Measurements from ENCODE around the gene AGPAT2. TPM values are rescaled to one million over a fixed set of nuclear protein-coding genes. Genes with fewer than 3 reads are reported as not detected.
A peak's percentile ranks its signal among the peaks of the same experiment; 100 is the strongest.

AGPAT2 gene
- total RNA-seq, result 10 to 100 TPM; 19.0 to 77.4 (median 36.0) TPM

DNA sequence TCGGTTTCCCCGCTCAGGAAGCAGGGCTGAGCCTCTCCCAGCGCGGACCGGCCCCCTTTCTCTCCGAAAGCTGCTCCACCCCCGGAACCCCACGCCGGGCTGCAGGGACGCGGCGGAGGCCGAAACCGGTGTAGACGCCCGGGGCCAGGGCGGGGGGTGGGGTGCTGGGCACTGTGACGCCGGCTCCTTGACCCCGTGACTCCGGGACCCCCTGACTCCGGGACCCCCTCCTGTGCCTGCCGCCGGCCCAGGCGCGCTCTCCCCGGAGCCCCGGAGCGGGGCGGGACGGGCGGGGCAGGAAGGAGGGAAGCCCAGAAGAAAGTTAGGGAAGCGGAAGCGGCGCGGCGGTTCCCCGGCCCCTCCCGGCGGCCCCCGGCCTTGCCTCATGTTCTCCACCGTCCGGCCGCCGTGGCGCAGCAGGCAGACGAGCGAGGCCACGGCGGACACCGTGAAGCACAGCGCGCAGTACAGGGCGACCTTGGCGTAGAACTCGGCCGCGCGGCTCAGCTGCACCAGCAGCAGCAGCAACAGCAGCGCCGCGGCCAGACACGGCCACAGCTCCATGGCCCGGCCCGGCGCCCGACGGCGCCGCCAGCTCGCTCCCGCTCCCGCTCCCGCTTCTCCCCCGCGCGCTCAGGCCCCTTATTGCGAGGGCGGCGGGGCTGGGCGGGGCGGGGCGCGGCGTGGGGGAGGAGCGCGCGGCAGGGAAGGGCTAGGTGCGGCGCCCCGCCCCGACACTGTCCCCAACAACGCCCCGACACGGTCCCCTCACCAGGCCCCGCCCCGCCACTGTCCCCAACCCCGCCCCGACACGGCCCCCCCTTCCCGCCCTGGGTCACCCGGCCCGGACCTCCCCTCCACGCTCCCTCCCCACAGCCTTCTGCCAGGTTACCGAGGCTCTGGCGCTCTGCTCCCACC, at the start of gene AGPAT2:
Gene AGPAT2 (minus strand): TSS at position 664 of the 918 bp plus-strand sequence. CDS start 100 bp downstream, at position 564.
- H3K4me1 ChIP-seq, result peaks cover 37 to 49% of the 10 kb centered on the region in 2 donors
- ATAC-seq (peak; percentile 40 to 55), DNase-seq (peak; percentile 79 to 80)
- H3K4me3 ChIP-seq, result peak within 1 kb of the TSS; percentile 81 to 98 (median 87)
- peak; percentile 91 to 93 for TF ChIP-seq POLR2A (IDR thresholded peaks at IDR 0.05)
- TF ChIP-seq, protein P1, sequence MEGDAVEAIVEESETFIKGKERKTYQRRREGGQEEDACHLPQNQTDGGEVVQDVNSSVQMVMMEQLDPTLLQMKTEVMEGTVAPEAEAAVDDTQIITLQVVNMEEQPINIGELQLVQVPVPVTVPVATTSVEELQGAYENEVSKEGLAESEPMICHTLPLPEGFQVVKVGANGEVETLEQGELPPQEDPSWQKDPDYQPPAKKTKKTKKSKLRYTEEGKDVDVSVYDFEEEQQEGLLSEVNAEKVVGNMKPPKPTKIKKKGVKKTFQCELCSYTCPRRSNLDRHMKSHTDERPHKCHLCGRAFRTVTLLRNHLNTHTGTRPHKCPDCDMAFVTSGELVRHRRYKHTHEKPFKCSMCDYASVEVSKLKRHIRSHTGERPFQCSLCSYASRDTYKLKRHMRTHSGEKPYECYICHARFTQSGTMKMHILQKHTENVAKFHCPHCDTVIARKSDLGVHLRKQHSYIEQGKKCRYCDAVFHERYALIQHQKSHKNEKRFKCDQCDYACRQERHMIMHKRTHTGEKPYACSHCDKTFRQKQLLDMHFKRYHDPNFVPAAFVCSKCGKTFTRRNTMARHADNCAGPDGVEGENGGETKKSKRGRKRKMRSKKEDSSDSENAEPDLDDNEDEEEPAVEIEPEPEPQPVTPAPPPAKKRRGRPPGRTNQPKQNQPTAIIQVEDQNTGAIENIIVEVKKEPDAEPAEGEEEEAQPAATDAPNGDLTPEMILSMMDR (IDR thresholded peaks at IDR 0.05 in 4 of 5, conservative IDR thresholded peaks at IDR 0.05 in 1 of 5), result peak in 1 of 5 experiments; percentile 17
- in situ Hi-C loops (cut with MboI; ENCODE audit: low sequenced_read_pairs in 4 of 4), result no loop called here
- no peaks in the 10 kb centered on the region for H3K36me3 ChIP-seq
- H3K27ac ChIP-seq, result peak within 1 kb of the TSS; percentile 88 to 96 (median 94)
- H3K9me3 ChIP-seq, result no peaks in the 10 kb centered on the region
- no peaks in the 10 kb centered on the region for H3K27me3 ChIP-seq
- intact Hi-C loops (cut with DNase I; ENCODE audit: low total_unique reads), result loop anchor here (1.0 to 5.0 kb wide), 2 partner anchors 204 to 255 kb away; partner anchors contain the start of genes FBXW5 and SEC16A

DNA sequence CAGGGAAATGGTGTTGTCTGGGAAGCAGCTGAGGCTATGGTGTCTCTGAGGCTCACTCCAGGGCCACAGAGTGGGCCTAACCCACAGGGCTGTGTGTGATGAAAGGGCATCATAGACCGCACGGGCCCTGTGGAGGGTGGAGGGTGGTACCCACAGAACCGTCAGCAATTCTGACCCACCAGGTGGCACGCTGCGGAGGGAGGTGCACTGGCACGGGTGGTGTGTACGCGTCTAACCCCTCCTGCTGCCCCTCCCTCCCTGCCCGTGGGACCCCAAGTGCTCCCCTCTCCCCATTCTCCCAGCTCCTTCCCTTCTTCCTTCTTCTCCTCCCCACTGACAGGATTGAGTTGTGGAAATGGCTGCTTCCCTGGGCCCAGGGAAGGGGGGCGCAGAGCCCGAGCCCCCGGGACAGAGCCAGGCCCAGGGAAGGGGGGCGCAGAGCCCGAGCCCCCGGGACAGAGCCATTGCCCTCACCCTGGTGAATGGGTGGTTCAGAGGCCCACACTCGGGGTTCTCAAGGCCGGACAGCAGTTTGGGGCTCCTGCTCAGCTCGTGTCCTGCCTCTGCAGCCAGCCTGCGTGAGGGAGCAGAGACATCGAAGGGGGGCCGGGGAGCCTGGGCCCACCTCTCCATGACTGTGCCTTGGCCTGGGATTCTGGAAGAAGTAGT, 48.7 kb upstream of the AGPAT2 start:
- no peak overlapping the region for H3K27ac ChIP-seq
- ATAC-seq (no peak), DNase-seq (no peak)
- H3K27me3 ChIP-seq, result peaks cover 7 to 11% (median 11%) of the 10 kb centered on the region in 3 donors
- no peaks in the 10 kb centered on the region for H3K4me1 ChIP-seq
- H3K4me3 ChIP-seq, result no peak overlapping the region
- H3K36me3 ChIP-seq, result no peaks in the 10 kb centered on the region
- no peak for TF ChIP-seq POLR2A (IDR thresholded peaks at IDR 0.05)
- TF ChIP-seq, protein P1 (IDR thresholded peaks at IDR 0.05 in 4 of 5, conservative IDR thresholded peaks at IDR 0.05 in 1 of 5), result no peak
- H3K9me3 ChIP-seq, result no peaks in the 10 kb centered on the region
- intact Hi-C loops (cut with DNase I; ENCODE audit: low total_unique reads), result no loop called here
- in situ Hi-C loops (cut with MboI; ENCODE audit: low sequenced_read_pairs in 4 of 4), result no loop called here

DNA sequence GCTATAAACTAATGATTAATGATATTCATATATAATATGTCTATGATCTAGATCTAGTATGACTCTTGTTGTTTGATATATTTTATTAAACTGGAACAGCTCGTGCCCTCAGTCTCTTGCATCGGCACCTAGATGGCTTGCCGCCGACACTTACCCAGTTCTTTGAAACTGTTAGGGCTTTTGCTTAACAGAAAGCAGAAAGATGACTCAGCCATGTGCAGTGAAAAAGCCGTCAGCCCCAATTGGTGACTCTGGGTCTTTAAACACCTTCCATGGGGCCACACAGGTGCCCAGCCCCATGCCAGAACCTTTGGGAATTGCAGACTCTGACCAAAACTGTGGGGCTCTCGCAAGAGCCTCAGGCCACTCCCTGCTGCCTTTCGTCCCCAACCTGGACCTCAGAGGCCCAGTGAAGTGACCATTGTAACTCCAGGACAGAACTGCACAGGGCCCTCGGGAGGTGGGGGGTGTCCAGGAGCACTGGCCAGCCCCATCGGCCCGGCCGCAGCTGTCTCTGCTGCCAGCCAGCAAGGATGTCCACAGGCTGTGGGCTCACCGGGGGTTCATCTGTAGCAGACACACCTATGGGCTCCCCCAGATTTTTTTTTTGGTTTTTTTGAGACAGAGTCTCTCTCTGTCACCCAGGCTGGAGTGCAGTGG, 47.7 kb upstream of the AGPAT2 start:
- intact Hi-C loops (cut with DNase I; ENCODE audit: low total_unique reads) (no loop called here), in situ Hi-C loops (cut with MboI; ENCODE audit: low sequenced_read_pairs in 4 of 4) (no loop called here)
- H3K27ac ChIP-seq, result no peak overlapping the region

GRCh38 chr9:136733611-136734010, 46.4 kb upstream of the AGPAT2 start:
- H3K36me3 ChIP-seq, result no peaks in the 10 kb centered on the region
- intact Hi-C loops (cut with DNase I; ENCODE audit: low total_unique reads) (no loop called here), in situ Hi-C loops (cut with MboI; ENCODE audit: low sequenced_read_pairs in 4 of 4) (no loop called here)
- H3K4me3 ChIP-seq, result no peak overlapping the region
- no peak for TF ChIP-seq POLR2A (IDR thresholded peaks at IDR 0.05)
- TF ChIP-seq, protein P1 (IDR thresholded peaks at IDR 0.05 in 4 of 5, conservative IDR thresholded peaks at IDR 0.05 in 1 of 5), result no peak
- DNase-seq, result no peak
- no peak for ATAC-seq
- no peaks in the 10 kb centered on the region for H3K27me3 ChIP-seq
- peaks cover 7% of the 10 kb centered on the region in 2 donors for H3K4me1 ChIP-seq
- no peaks in the 10 kb centered on the region for H3K9me3 ChIP-seq
- no peak overlapping the region for H3K27ac ChIP-seq

More for the DNA sequence above, 47.7 kb upstream of the AGPAT2 start:
- H3K4me1 ChIP-seq, result no peaks in the 10 kb centered on the region
- H3K9me3 ChIP-seq, result no peaks in the 10 kb centered on the region
- ATAC-seq, result no peak
- peaks cover 2% of the 10 kb centered on the region in 3 donors for H3K27me3 ChIP-seq
- no peak for DNase-seq
- no peak for TF ChIP-seq POLR2A (IDR thresholded peaks at IDR 0.05)
- TF ChIP-seq, protein P1 (IDR thresholded peaks at IDR 0.05 in 4 of 5, conservative IDR thresholded peaks at IDR 0.05 in 1 of 5), result no peak
- H3K4me3 ChIP-seq, result no peak overlapping the region
- H3K36me3 ChIP-seq, result no peaks in the 10 kb centered on the region
